Measurements from ENCODE around the gene PM20D2. TPM values are rescaled to one million over a fixed set of nuclear protein-coding genes. Genes with fewer than 3 reads are reported as not detected.
"Not testable (repeated sequence)": the region's sequence is repeated elsewhere in the genome, so short reads cannot be mapped to it uniquely, and the experiment has no call there.

PM20D2 gene
- total RNA-seq, 4 donors from 2014 or later: 15.3 to 18.6 (median 16.7) TPM

- no peaks in the 10 kb centered on the region for H3K27me3 ChIP-seq
- H3K4me1 ChIP-seq: peaks cover 14% of the 10 kb centered on the region
- 0% methylated on average over 40 of the region's 106 CpGs for WGBS
- H3K36me3 ChIP-seq: no peaks in the 10 kb centered on the region
- no peaks in the 10 kb centered on the region for H3K9me3 ChIP-seq
- TF ChIP-seq POLR2AphosphoS5 (IDR thresholded peaks at IDR 0.05): no peak
- TF ChIP-seq POLR2A (IDR thresholded peaks at IDR 0.05): no peak
- H3K4me3 ChIP-seq: peak within 1 kb of the TSS; percentile 84
- no peak for DNase-seq (ENCODE audit: low spot score in 2 of 2)
- no peak within 1 kb of the TSS for H3K27ac ChIP-seq
These were observed 28.4 kb upstream of the PM20D2 start, which contains the start of gene SRSF12 for GRCh38 chr6:89117211-89118108. SRSF12 (minus strand) TSS chr6:89118071; CDS start chr6:89117887, 184 bp downstream.

- TF ChIP-seq CTCF (IDR thresholded peaks at IDR 0.05): no peak
- no peak for TF ChIP-seq POLR2A (IDR thresholded peaks at IDR 0.05)
- no peak for TF ChIP-seq POLR2AphosphoS5 (IDR thresholded peaks at IDR 0.05)
- TF ChIP-seq EP300 (IDR thresholded peaks at IDR 0.05): no peak
- no peak overlapping the region for H3K4me3 ChIP-seq
- WGBS: 80% methylated on average over 8 of the region's 8 CpGs
- no peaks in the 10 kb centered on the region for H3K36me3 ChIP-seq
- no peak for DNase-seq (ENCODE audit: low spot score in 2 of 2)
- no peak overlapping the region for H3K27ac ChIP-seq
- no peaks in the 10 kb centered on the region for H3K27me3 ChIP-seq
- no peaks in the 10 kb centered on the region for H3K9me3 ChIP-seq
- peaks cover 14% of the 10 kb centered on the region for H3K4me1 ChIP-seq
These were observed 26.9 kb upstream of the PM20D2 start for GRCh38 chr6:89118931-89119330.

- Histone ChIP-seq H3K27me3 (no peaks in the 10 kb centered on the region), H3K4me3 (no peak overlapping the region), H3K9me3 (no peaks in the 10 kb centered on the region), H3K4me1 (peaks cover 14% of the 10 kb centered on the region), H3K27ac (no peak overlapping the region), H3K36me3 (no peaks in the 10 kb centered on the region)
- no peak for DNase-seq (ENCODE audit: low spot score in 2 of 2)
- WGBS: 78% methylated on average over 4 of the region's 4 CpGs
- TF ChIP-seq POLR2AphosphoS5 (IDR thresholded peaks at IDR 0.05) (no peak), EP300 (IDR thresholded peaks at IDR 0.05) (no peak), POLR2A (IDR thresholded peaks at IDR 0.05) (no peak), CTCF (IDR thresholded peaks at IDR 0.05) (no peak)
These were observed 25.5 kb upstream of the PM20D2 start for GRCh38 chr6:89120371-89120770.

- Histone ChIP-seq H3K27me3 (no peaks in the 10 kb centered on the region), H3K4me3 (no peak overlapping the region), H3K27ac (no peak overlapping the region), H3K4me1 (peaks cover 12% of the 10 kb centered on the region), H3K36me3 (no peaks in the 10 kb centered on the region), H3K9me3 (no peaks in the 10 kb centered on the region)
- TF ChIP-seq CTCF (IDR thresholded peaks at IDR 0.05): no peak
- TF ChIP-seq POLR2AphosphoS5 (IDR thresholded peaks at IDR 0.05): no peak
- TF ChIP-seq EP300 (IDR thresholded peaks at IDR 0.05): no peak
- no peak for TF ChIP-seq POLR2A (IDR thresholded peaks at IDR 0.05)
- 88% methylated on average over 1 of the region's 1 CpG for WGBS
- no peak for DNase-seq (ENCODE audit: low spot score in 2 of 2)
These were observed 23.9 kb upstream of the PM20D2 start for GRCh38 chr6:89121934-89122333.

- TF ChIP-seq POLR2AphosphoS5 (IDR thresholded peaks at IDR 0.05): no peak
- no peak for TF ChIP-seq EP300 (IDR thresholded peaks at IDR 0.05)
- no peak for TF ChIP-seq POLR2A (IDR thresholded peaks at IDR 0.05)
- H3K36me3 ChIP-seq: no peaks in the 10 kb centered on the region
- H3K4me1 ChIP-seq: peaks cover 5% of the 10 kb centered on the region
- DNase-seq (ENCODE audit: low spot score in 2 of 2): no peak
- no peaks in the 10 kb centered on the region for H3K27me3 ChIP-seq
- H3K9me3 ChIP-seq: no peaks in the 10 kb centered on the region
- H3K4me3 ChIP-seq: no peak overlapping the region
- H3K27ac ChIP-seq: no peak overlapping the region
These were observed 23.2 kb upstream of the PM20D2 start for GRCh38 chr6:89122625-89123024.

GRCh38 chr6:89128256-89128671, 17.6 kb upstream of the PM20D2 start:
- H3K36me3 ChIP-seq; H3K27me3 ChIP-seq; H3K9me3 ChIP-seq; H3K4me1 ChIP-seq; H3K4me3 ChIP-seq; H3K27ac ChIP-seq; DNase-seq (ENCODE audit: low spot score in 2 of 2): not testable (repeated sequence)
- 49% methylated on average over 2 of the region's 2 CpGs for whole genome bisulfite sequencing

Data from suprapubic skin (tissue), 4 donors.